T-helper 22 cell (primary cell): Measurements from ENCODE around the gene GMEB2.
"Not testable (repeated sequence)": the region's sequence is repeated elsewhere in the genome, so short reads cannot be mapped to it uniquely, and the experiment has no call there.

Experiments used
- DNase-seq: peaks from one replicate; pipeline ENCODE4 v3.0.0-alpha.2; 2020; ENCODE audit warnings: low read depth

Gene GMEB2

DNA sequence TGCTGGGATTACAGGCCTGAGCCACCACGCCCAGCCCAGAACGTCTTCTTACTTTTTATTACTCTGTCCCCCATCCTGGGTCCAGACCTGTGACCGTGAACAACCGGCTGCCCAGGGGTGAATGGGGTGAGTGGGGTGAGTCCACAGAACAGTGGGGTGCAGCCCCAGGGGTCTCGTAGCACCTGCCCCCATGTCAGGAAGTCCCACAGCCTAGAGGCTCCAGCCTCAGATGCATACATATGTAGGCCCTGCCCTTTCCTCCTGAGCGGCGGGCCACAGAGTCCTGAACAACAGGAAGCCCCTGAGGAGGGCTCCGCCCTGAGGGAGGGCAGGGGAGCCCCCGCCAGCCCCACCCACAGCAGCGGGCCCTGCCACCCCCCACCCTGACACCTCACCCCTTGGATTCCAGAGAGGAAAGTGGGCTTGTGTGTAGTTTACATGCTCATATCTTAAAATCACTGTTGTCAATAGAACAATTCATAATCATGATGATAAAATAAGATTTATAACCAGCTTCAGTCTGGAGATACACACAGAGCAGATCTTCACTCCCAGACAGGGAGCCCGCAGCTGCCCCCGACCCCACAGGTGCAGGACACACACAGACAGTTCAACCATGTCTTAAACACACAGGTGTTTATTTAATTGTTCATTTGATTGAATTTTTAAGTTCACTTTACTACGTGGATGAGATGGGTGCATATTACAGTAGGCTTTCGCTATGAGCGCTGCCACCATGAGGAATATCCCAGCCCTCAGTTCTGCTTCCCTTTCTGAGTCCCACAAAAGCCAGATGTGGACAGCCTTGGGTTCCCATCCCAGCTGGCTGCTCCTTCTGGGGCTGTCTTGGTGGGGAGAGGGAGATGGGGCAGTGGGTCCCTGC, 12.4 kb upstream of the GMEB2 start:
- peak; percentile 68 for DNase-seq

DNA sequence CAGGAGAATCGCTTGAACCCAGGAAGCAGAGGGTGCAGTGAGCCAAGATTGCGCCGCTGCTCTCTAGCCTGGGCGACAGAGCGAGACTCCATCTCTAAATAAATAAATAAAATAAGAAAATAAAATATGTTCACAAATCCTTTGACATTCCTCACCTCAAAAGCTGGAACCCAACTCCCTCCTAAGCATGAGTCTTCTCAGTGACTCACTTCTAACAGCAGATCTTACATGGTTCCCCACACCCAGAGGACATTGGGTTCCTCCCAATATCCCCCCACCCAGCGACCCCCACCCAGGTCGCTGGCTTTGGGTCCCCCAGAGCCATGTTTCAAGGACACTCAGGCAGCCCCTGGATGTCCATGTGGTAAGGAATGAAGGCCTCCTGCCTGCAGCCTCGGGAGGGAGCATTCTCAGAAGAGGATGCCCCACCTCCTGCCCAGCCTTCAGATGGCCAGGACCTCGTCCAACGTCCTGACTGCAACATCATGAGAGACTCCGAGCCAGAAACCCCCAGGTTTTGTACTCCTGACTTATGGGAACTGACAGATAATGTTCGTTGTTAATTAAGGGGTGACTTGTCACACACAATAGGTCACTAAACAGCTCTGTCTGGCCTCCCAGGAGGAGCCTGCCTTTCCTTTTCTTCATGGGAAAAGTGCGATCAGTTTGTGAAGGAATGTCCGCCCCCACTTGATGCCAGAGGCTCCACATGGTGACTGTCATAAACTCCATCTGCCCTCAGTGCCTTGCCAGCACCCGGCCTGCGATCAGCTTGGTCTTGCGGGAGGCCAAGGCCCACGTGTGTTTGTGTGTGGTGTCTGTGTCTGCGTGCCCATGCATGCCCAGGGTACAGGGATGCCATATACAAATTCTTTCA, 10.1 kb upstream of the GMEB2 start:
- DNase-seq = no peak

DNA sequence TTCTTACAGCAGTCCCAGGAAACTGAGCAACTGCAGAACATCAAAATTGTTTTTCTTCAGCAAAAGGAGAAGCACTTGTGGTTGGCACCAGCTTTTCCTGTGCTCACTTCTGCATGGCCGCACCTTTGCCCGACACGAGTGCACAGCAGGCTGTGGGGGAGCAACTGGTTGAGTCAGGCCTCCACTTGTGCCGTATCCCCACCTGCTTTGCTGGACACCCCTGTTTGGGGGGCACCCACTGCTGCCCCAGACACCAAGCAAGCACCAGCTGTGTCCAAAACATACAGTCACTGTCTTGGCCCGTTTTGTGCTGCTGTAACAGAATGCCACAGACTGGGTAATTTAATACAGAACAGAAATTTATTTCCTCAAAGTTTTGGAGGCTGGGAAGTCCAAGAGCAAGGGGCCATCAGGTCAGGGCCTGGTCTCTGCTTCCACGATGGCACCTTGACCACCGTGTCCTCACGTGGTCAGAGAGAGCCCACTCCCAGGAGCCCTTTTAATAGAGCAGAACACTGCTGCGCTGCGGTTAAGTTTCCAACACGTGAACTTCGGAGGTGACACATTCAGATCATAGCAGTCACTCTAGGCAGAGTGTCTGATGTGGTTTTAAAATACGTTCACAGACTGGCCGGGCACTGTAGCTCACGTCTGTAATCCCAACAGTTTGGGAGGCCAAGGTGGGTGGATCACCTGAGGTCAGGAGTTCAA, 8.7 kb upstream of the GMEB2 start:
- peak; percentile 75 for DNase-seq

DNA sequence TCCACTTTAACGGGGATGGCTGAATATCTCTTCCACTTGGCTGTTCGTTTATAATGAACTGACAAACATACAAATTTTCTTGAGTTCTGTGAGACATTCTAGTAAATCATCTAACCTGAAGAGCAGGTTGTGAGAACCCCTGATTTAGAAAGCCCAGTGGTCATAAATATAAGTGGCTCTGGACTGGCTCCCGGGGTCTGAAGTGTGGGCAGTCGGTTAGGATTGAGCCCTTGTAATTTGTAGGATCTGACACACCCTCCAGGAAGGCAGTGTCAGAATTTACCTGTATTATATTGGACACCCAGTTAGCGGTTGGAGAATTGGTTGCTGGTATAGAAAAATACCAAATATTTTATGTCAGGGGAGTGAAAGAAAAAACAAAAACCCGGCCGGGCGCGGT, 6.8 kb upstream of the GMEB2 start:
- no peak for DNase-seq

DNA sequence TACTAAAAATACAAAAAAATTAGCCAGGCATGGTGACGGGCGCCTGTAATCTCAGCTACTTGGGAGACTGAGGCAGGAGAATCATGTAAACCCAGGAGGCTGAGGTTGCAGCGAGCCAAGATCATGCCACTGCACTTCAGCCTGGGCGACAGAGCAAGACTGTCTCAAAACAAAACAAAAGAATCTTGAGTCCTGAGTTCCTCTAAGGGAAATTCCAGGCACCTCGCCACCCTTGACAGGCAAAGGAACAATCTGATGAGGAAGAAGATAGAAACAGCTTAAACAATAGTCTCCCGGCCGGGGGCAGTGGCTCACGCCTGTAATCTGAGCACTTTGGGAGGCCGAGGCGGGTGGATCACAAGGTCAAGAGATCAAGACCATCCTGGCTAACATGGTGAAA, 4.5 kb upstream of the GMEB2 start:
- DNase-seq = not testable (repeated sequence)

DNA sequence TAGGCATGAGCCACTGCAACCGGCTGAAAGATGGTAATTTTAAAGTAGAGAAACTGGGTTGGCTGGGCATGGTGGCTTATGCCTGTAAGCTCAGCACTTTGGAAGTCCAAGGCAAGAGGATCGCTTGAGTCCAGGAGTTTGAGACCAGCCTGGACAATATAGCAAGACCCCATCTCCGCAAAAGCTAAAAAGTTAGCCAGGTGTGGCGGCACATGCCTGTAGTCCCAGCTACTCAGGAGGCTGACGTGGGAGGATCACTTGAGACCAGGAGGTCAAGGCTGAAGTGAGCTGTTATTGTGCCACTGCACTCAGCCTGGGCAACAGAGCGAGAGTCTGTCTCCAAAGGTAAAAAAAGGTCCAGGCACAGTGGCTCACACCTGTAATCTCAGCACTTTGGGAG, 4.1 kb upstream of the GMEB2 start:
- not testable (repeated sequence) for DNase-seq

DNA sequence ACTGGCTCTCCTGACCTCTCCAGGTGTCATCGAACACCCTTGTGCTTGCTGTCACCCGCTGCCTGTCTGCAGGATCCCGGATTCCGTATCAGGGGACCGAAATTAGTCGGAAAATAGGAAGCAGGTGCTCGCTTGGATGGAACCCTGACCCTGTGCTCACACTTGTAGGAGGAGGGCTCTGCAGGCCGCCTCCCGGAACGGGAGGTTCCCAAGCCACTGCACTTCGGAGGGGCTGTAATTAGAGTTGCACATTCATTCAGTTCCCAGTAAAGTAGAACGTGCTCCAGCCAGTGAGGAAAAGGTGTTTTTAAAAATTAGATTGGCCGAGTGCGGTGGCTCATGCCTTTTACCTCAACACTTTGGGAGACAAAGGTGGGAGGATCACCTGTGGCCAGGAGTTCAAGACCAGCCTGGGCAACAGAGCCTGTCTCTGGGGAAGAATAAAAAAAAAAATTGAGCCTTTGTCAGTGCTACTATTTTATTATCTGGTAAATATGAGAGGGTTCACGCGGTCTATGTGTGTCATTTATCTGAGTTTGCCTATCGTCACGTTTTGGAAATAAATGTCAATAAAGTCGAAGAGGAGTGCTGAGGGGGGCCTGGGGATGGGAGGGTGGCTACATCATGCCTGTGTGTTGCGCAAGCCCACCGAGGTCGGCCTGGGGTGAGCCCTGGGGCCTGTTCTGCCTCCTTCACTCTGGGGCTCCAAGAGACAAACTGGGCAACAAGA, 1.5 kb upstream of the GMEB2 start:
- no peak for DNase-seq

DNA sequence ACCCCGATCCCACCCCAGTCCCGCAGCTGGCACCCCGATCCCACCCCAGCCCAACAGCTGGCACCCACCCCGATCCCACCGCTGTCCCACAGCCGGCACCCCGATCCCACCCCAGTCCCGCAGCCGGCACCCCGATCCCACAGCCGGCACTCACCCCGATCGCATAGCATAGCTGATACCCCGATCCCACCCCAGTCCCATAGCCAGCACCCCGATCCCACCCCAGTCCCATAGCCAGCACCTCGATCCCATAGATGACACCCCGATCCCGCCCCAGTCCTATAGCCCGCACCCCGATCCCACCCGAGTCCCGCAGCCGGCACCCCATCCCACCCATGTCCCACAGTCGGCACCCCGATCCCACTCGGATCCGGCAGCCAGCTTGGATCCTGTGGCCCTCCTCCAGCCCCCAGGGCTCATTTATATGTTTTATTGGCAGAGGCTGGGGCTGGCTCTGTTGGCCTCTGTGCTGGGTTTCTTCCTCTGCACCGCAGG, 897 bp upstream of the GMEB2 start:
- DNase-seq = no peak

DNA sequence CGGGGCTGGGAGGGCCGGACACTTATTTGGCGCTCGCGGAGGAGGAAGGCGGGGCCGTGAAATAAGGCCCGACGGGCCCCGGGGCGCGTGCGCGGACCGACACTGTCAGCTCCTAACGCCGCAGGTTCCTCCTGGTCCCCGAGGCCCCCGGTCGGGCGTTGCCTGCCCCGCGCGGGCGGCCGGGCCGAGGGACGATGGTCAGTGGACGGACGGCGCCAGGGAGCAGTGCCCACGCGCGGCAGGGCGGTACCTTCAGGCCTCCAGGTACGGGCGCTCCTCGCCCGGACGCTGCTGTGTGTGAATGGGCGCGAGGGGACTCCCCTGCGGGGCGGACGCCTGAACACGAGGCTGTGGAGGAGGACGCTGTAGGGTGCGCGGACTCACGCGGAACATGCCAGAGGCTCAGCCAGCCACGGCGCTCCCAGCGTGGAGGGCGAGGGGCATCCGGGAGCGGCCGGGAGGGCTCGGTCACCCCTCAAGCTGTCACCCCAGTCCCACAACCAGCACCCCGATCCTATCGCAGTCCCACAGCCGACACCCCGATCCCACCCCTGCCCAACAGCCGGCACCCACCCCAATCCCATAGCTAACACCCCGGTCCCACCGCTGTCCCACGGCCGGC, 339 bp upstream of the GMEB2 start:
- peak; percentile 69 for DNase-seq

DNA sequence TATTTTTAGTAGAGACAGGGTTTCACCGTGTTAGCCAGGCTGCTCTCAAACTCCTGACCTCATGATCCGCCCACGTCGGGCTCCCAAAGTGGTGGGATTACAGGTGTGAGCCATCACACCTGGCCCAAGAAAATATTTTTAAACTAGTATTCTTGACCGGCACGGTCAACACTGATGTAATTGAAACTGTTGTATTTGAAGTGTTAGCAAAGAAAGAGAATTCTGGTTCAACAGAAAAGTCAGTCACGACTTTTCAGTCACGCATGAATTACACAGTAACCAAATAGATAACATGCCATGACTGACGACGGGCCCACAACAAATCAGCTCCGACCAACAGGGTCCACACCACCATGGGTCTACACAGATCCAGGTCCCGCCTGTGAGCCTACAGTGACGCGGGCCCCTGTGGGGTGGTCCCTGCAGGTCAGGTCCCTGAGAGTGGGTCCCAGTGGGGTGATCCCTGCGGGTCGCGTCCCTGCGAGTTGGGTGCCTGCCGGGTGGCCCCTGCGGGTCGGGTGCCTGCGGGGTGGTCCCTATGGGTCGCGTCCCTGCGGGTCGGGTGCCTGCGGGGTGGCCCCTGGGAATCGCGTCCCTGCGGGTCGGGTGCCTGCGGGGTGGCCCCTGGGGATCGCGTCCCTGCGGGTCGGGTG, 1.0 kb downstream of the GMEB2 start:
- DNase-seq = no peak

DNA sequence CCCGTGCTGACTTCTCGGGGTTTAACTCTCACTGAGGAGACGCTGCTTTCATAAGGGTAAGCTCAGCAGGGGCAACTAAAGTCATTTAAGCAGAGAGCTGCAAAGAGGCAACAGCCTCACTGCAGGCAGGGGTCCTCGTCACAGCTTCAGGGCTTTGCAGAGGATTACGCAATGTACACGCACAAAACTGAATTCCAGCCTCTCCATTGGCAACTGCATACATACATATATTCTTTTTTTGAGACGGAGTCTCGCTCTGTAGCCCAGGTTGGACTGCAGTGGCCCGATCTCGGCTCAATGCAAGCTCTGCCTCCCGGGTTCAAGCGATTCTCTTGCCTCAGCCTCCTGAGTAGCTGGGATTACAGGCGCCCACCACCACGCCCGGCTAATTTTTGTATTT, 2.4 kb downstream of the GMEB2 start:
- DNase-seq = no peak

DNA sequence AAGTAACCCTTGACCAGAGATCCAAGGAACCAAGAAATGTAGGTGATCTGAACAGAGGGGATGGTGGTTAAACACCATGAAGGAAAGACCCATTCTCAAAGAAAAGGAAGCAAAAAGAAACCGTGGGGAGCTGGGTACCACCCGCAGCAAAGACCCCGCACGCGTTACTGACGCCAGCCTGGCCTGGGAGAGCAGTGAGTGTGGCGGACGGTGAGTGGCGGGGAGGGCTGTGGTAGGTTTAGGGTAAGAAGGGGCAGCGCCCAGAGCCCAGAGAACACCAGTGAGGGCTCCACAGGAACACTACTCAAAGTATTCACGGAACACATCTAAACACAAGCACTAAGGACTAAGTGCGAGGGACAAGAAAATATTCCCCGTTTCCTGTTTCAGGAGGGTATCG, 4.2 kb downstream of the GMEB2 start:
- no peak for DNase-seq

DNA sequence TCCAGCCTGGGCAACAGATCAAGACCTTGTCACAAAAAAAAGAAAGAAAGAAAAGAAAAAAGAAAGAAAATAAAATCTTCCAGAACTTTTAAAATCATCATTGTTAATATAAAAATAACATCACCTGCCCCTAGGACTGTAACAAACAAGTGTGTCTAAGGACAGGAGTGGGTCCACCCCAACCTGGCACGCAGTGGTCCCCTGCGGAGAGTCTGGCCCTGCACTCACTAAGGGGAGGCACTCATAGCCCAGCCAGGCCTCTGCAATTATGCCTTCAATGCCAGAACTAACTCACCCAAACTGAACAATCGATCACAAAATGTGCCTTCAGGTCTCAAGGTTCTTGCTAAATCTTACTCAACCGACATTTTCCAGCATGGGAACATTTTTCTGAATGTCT, 4.8 kb downstream of the GMEB2 start:
- DNase-seq = no peak

DNA sequence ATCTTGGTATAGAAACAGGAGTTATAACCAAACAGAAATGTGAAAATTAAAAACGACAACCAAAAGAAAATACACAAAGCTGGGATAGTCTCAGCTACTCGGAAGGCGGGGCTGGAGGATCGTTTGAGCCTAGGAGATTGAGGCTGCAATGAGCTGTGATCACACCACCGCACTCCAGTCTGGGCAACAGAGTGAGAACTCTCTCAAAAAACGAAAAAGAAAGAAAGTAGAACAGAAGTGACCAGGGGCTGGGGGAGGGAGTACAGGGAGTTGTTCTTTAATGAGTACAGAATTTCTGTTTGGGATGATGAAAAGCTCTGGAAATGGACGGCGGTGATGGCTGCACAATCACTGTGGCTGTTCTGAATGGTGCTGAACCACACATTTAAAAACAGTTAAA, 5.9 kb downstream of the GMEB2 start:
- no peak for DNase-seq

DNA sequence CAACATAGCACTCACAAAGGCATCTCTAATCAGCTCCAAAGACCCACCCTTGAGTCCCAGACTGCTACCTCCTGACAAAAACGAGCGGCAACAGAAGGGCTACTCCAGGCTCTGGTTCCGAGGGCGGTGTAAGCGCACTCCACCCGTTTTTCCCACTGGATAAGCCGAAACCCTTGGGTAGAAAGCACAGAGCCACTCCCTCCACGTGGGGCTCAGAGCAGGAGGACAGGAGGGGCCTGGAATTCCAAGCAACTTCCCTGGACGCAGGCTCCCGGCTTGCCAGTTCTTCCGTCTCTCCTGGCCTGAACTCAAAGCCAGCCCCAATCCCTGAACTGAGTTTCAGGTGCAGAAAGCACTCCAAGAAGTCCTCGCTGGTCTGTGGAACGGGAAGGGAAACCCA, 7.4 kb downstream of the GMEB2 start:
- no peak for DNase-seq

DNA sequence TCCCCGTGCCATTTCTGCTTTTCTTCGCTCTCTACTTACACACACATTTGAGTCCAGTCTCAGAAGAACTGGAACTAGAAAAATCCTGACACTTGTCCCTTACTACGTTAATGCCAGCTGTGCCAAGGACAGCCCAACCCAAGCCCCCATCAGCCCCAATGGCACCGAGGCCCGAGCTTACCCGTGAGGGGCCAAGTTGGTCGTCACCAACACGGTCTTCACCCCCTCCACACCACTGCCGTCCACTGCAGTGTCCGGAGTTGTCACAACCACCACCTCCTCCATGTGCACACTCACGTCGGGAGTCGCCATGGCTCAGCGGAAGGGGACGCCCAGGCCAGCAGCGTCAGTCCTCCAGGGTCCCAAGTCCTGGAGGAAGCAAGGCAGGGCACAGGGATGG, 7.8 kb downstream of the GMEB2 start:
- no peak for DNase-seq

DNA sequence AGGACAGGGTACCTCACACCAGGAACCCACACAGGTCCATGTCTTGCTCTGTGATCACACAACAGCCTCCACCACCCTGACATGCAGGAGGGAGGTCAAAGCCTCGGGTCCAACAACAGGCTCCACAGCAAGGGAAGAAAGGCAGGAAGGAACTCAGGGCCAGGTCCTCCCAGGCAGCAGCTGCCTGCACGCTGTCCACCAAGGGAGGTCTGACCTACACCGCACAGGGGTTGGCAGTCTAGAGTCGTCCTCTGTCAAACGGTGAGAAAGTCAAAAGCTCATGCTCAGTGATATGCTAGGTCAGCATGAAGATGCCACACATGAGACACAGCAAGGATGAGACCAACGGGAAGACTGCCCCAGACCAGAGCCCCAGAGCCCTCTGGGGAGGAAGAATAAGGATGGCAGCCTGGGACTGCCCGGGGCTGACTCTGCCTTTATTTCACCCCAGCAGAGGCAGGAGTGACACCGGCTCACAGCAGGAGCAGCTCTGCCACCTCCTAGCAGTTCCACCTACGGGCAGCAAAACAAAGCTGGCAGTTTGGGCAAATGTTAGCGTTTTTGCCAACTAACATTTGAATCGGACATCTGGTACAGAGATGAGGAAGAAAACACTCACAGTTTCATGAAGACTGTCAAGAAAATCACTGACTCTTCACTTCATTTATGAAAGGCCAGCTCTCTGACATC, 8.5 kb downstream of the GMEB2 start:
- DNase-seq = no peak

DNA sequence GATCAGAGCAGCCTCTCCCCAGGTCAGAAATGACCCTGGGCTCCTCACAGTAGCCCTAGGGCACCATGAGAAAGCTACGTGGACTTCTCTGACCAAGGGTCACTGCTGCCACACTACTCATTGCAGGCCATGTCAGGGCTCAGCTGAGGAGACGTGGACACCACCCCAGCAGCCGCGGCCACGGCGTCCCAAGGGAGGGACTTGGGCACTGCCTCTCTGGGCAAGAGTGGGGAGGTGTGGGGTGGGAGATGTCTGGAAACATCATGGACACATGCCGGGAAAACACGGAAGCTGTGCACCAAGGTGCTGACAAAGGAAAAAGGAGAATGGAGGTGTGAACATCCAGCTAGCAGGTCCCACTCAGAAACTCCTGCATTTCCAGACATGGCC, 9.0 kb downstream of the GMEB2 start:
- DNase-seq = no peak

DNA sequence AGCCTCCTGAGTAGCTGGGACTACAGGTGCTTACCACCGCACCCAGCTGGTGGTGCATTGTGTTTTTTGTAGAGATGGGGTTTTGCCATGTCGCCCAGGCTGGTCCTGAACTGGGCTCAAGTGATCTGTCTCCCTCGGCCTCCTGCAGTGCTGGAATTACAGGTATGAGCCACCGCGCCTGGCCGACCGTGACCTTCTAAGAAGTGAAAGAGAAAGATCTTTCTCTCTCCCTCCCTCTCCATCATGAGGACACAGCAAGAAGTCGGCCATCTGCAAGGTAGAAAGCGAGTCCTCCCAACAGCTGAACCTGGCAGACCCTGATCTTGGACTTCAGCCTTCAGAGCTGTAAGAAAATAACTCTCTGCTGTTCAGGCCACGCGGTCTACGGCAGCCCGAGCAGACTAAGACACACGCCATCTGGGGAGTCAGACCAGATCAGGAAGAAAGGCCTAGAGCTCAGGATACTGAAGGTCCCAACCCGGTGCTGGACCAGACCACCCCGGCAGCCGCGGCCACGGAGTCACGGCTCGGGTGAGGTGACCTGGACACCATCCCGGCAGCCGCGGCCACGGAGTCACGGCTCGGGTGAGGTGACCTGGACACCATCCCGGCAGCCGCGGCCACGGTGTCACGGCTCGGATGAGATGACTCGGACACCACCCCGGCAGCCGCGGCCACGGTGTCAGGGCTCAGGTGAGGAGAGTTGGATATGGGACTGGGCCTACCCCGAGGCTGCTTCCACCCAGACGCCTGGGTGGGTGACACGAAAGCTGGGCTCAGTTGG, 9.6 kb downstream of the GMEB2 start:
- no peak for DNase-seq
